HEK293 (cell line): Measurements from ENCODE around the gene LIME1.

ENCODE experiments used
- CTCF ChIP-seq: fragments of 450-650 bp; formaldehyde crosslinking; IDR thresholded peaks from 2 replicates; pipeline ENCODE4 v1.5.1; 2016; ENCODE audit warnings: missing biosample characterization, missing genetic modification characterization
- MEIS1 ChIP-seq: sonication (generic); formaldehyde crosslinking; IDR thresholded peaks from 2 replicates; pipeline ENCODE4 v1.8.1; 2022; ENCODE audit warnings: missing genetic modification reagents, mild to moderate bottlenecking, borderline replicate concordance
- WT1 ChIP-seq: fragments of 450-650 bp; formaldehyde crosslinking; IDR thresholded peaks from 2 replicates; pipeline ENCODE4 v1.5.1; 2016; ENCODE audit warnings: missing biosample characterization, missing genetic modification characterization
- YY1 ChIP-seq: fragments of 450-650 bp; formaldehyde crosslinking; IDR thresholded peaks from 2 replicates; pipeline ENCODE4 v1.5.1; 2018; ENCODE audit warnings: missing biosample characterization, missing genetic modification characterization
- ZBTB21 ChIP-seq: fragments of 450-650 bp; formaldehyde crosslinking; IDR thresholded peaks from 2 replicates; pipeline ENCODE4 v1.5.1; 2017; ENCODE audit warnings: missing biosample characterization, missing genetic modification characterization
- ZNF121 ChIP-seq: fragments of 450-650 bp; formaldehyde crosslinking; IDR thresholded peaks from 2 replicates; pipeline ENCODE4 v1.5.1; 2016; ENCODE audit warnings: missing biosample characterization, missing genetic modification characterization
- ZNF350 ChIP-seq: fragments of 450-650 bp; formaldehyde crosslinking; IDR thresholded peaks from 2 replicates; pipeline ENCODE4 v1.5.0; 2017; ENCODE audit warnings: missing biosample characterization, mild to moderate bottlenecking, missing genetic modification characterization
- ZNF416 ChIP-seq: fragments of 450-650 bp; formaldehyde crosslinking; IDR thresholded peaks from 2 replicates; pipeline ENCODE4 v1.5.1; 2016; ENCODE audit warnings: missing biosample characterization, missing genetic modification characterization
- ZNF423 ChIP-seq: fragments of 450-650 bp; formaldehyde crosslinking; IDR thresholded peaks from 2 replicates; pipeline ENCODE4 v1.5.1; 2016; ENCODE audit warnings: missing biosample characterization, missing genetic modification characterization
- ZNF488 ChIP-seq: fragments of 450-650 bp; formaldehyde crosslinking; IDR thresholded peaks from 2 replicates; pipeline ENCODE4 v1.5.1; 2016; ENCODE audit warnings: missing biosample characterization, missing genetic modification characterization
- ZXDB ChIP-seq: fragments of 450-650 bp; formaldehyde crosslinking; IDR thresholded peaks from 2 replicates; pipeline ENCODE4 v1.5.1; 2016; ENCODE audit warnings: missing biosample characterization, missing genetic modification characterization

- TF ChIP-seq ZBTB21 (tag by site-specific recombination) (no peak), ZNF416 (tag by site-specific recombination) (no peak), CTCF (tag by site-specific recombination) (no peak), ZXDB (tag by site-specific recombination) (no peak), ZNF423 (no peak), YY1 (tag by site-specific recombination) (no peak), ZNF488 (tag by site-specific recombination) (no peak), ZNF121 (tag by site-specific recombination) (no peak), MEIS1 (no peak), WT1 (tag by site-specific recombination) (no peak), ZNF350 (tag by site-specific recombination) (no peak)
These were observed 2.1 kb upstream of the LIME1 start for GRCh38 chr20:63734111-63734945.
